Choroid plexus epithelial cell (primary cell): ENCODE data around the gene KIF1B.
"Not testable (repeated sequence)": the region's sequence is repeated elsewhere in the genome, so short reads cannot be mapped to it uniquely, and the experiment has no call there.

ENCODE experiments used
- DNase-seq: peaks from one replicate; pipeline ENCODE4 v3.0.0-alpha.2; 2010; ENCODE audit warnings: low read depth
- H3K4me3 ChIP-seq: 2 replicates; pipeline ENCODE4 v1.5.1; 2011; ENCODE audit warnings: low read depth, mild to moderate bottlenecking, control low read depth, low read length, moderate library complexity
- CTCF ChIP-seq: conservative IDR thresholded peaks from 2 replicates; pipeline ENCODE4 v1.5.1; 2011; ENCODE audit warnings: low read depth, mild to moderate bottlenecking, control low read depth, inconsistent platforms, low read length, moderate library complexity

KIF1B gene

GRCh38 chr1:10424034-10424433, 213.7 kb downstream of the KIF1B start:
- peak; percentile 65 for DNase-seq
- TF ChIP-seq CTCF, result no peak
- no peak overlapping the region for H3K4me3 ChIP-seq

- H3K4me3 ChIP-seq, result no peak overlapping the region
- DNase-seq, result no peak
- no peak for TF ChIP-seq CTCF
Observed at GRCh38 chr1:10424651-10425050, 214.3 kb downstream of the KIF1B start.

GRCh38 chr1:10425826-10426534, 215.6 kb downstream of the KIF1B start:
- not testable (repeated sequence) for H3K4me3 ChIP-seq

GRCh38 chr1:10426535-10426848, 216.1 kb downstream of the KIF1B start:
- DNase-seq, result not testable (repeated sequence)

More at GRCh38 chr1:10425826-10426534, 215.6 kb downstream of the KIF1B start:
- DNase-seq, result not testable (repeated sequence)

GRCh38 chr1:10428984-10429383, 218.6 kb downstream of the KIF1B start:
- DNase-seq, result no peak
- H3K4me3 ChIP-seq, result no peak overlapping the region
- TF ChIP-seq CTCF, result no peak

More at GRCh38 chr1:10426535-10426848, 216.1 kb downstream of the KIF1B start:
- H3K4me3 ChIP-seq, result not testable (repeated sequence)

- DNase-seq, result peak; percentile 31
- TF ChIP-seq CTCF, result no peak
- peak overlapping the region; percentile 91 for H3K4me3 ChIP-seq
Observed at GRCh38 chr1:10429868-10430215, 219.5 kb downstream of the KIF1B start.

- peak; percentile 92 for DNase-seq
- peak within 1 kb of the TSS; percentile 91 for H3K4me3 ChIP-seq
- TF ChIP-seq CTCF, result peak; percentile 71
Observed at GRCh38 chr1:10430216-10431069, 220.1 kb downstream of the KIF1B start, which contains the start of gene CENPS. Gene CENPS (plus strand): TSS chr1:10430433. CDS start chr1:10430518, 85 bp downstream.
